Measurements from ENCODE around the gene ERN2.

Gene ERN2

GRCh38 chr16:23710504-23710903 is 2.5 kb downstream of the ERN2 start:
- FAIRE-seq, result no peak

GRCh38 chr16:23710008-23710407 is 3.0 kb downstream of the ERN2 start:
- TF ChIP-seq POLR2A (IDR thresholded peaks at IDR 0.05; ENCODE audit: low read depth, low read length) (no peak), TAF1 (IDR thresholded peaks at IDR 0.05; ENCODE audit: borderline replicate concordance, low read depth, low read length) (no peak), POLR2AphosphoS5 (IDR thresholded peaks at IDR 0.05; ENCODE audit: low read depth, low read length) (no peak)
- no peak for FAIRE-seq
- DNase-seq (ENCODE audit: insufficient read length), result no peak

More at GRCh38 chr16:23710504-23710903, 2.5 kb downstream of the ERN2 start:
- no peak for DNase-seq (ENCODE audit: insufficient read length)
- TF ChIP-seq POLR2AphosphoS5 (IDR thresholded peaks at IDR 0.05; ENCODE audit: low read depth, low read length) (no peak), TAF1 (IDR thresholded peaks at IDR 0.05; ENCODE audit: borderline replicate concordance, low read depth, low read length) (no peak), POLR2A (IDR thresholded peaks at IDR 0.05; ENCODE audit: low read depth, low read length) (no peak)

- DNase-seq (ENCODE audit: insufficient read length) (no peak), FAIRE-seq (no peak)
- TF ChIP-seq TAF1 (IDR thresholded peaks at IDR 0.05; ENCODE audit: borderline replicate concordance, low read depth, low read length) (no peak), POLR2A (IDR thresholded peaks at IDR 0.05; ENCODE audit: low read depth, low read length) (no peak), POLR2AphosphoS5 (IDR thresholded peaks at IDR 0.05; ENCODE audit: low read depth, low read length) (no peak)
Observed at GRCh38 chr16:23709536-23709935, 3.5 kb downstream of the ERN2 start.

- TF ChIP-seq POLR2A (IDR thresholded peaks at IDR 0.05; ENCODE audit: low read depth, low read length) (no peak), POLR2AphosphoS5 (IDR thresholded peaks at IDR 0.05; ENCODE audit: low read depth, low read length) (no peak), TAF1 (IDR thresholded peaks at IDR 0.05; ENCODE audit: borderline replicate concordance, low read depth, low read length) (no peak)
- FAIRE-seq, result no peak
- no peak for DNase-seq (ENCODE audit: insufficient read length)
Observed at GRCh38 chr16:23706439-23706838, 6.6 kb downstream of the ERN2 start.

- DNase-seq (ENCODE audit: insufficient read length) (no peak), FAIRE-seq (no peak)
- TF ChIP-seq POLR2AphosphoS5 (IDR thresholded peaks at IDR 0.05; ENCODE audit: low read depth, low read length) (no peak), TAF1 (IDR thresholded peaks at IDR 0.05; ENCODE audit: borderline replicate concordance, low read depth, low read length) (no peak), POLR2A (IDR thresholded peaks at IDR 0.05; ENCODE audit: low read depth, low read length) (no peak)
Observed at GRCh38 chr16:23705517-23705902, 7.5 kb downstream of the ERN2 start.

- DNase-seq (ENCODE audit: insufficient read length) (no peak), FAIRE-seq (no peak)
- no peak for TF ChIP-seq POLR2AphosphoS5 (IDR thresholded peaks at IDR 0.05; ENCODE audit: low read depth, low read length)
- no peak for TF ChIP-seq TAF1 (IDR thresholded peaks at IDR 0.05; ENCODE audit: borderline replicate concordance, low read depth, low read length)
- TF ChIP-seq POLR2A (IDR thresholded peaks at IDR 0.05; ENCODE audit: low read depth, low read length), result no peak
Observed at GRCh38 chr16:23704772-23705516, 8.1 kb downstream of the ERN2 start.

- FAIRE-seq (no peak), DNase-seq (ENCODE audit: insufficient read length) (no peak)
- no peak for TF ChIP-seq POLR2AphosphoS5 (IDR thresholded peaks at IDR 0.05; ENCODE audit: low read depth, low read length)
- no peak for TF ChIP-seq TAF1 (IDR thresholded peaks at IDR 0.05; ENCODE audit: borderline replicate concordance, low read depth, low read length)
- TF ChIP-seq POLR2A (IDR thresholded peaks at IDR 0.05; ENCODE audit: low read depth, low read length), result no peak
Observed at GRCh38 chr16:23702951-23703350, 10.1 kb downstream of the ERN2 start.

- DNase-seq (ENCODE audit: insufficient read length) (no peak), FAIRE-seq (no peak)
- no peak for TF ChIP-seq POLR2A (IDR thresholded peaks at IDR 0.05; ENCODE audit: low read depth, low read length)
- no peak for TF ChIP-seq TAF1 (IDR thresholded peaks at IDR 0.05; ENCODE audit: borderline replicate concordance, low read depth, low read length)
- TF ChIP-seq POLR2AphosphoS5 (IDR thresholded peaks at IDR 0.05; ENCODE audit: low read depth, low read length), result no peak
Observed at GRCh38 chr16:23701045-23701444, 12.0 kb downstream of the ERN2 start.

GRCh38 chr16:23700509-23700908 is 12.5 kb downstream of the ERN2 start:
- no peak for DNase-seq (ENCODE audit: insufficient read length)
- no peak for FAIRE-seq
- no peak for TF ChIP-seq TAF1 (IDR thresholded peaks at IDR 0.05; ENCODE audit: borderline replicate concordance, low read depth, low read length)
- TF ChIP-seq POLR2AphosphoS5 (IDR thresholded peaks at IDR 0.05; ENCODE audit: low read depth, low read length), result no peak
- no peak for TF ChIP-seq POLR2A (IDR thresholded peaks at IDR 0.05; ENCODE audit: low read depth, low read length)

- no peak for FAIRE-seq
- TF ChIP-seq TAF1 (IDR thresholded peaks at IDR 0.05; ENCODE audit: borderline replicate concordance, low read depth, low read length) (no peak), POLR2A (IDR thresholded peaks at IDR 0.05; ENCODE audit: low read depth, low read length) (no peak), POLR2AphosphoS5 (IDR thresholded peaks at IDR 0.05; ENCODE audit: low read depth, low read length) (no peak)
Observed at GRCh38 chr16:23700093-23700492, 12.9 kb downstream of the ERN2 start.

GRCh38 chr16:23699100-23699499 is 13.9 kb downstream of the ERN2 start:
- no peak for TF ChIP-seq POLR2A (IDR thresholded peaks at IDR 0.05; ENCODE audit: low read depth, low read length)
- TF ChIP-seq POLR2AphosphoS5 (IDR thresholded peaks at IDR 0.05; ENCODE audit: low read depth, low read length), result no peak
- no peak for TF ChIP-seq TAF1 (IDR thresholded peaks at IDR 0.05; ENCODE audit: borderline replicate concordance, low read depth, low read length)
- FAIRE-seq (no peak), DNase-seq (ENCODE audit: insufficient read length) (no peak)

More at GRCh38 chr16:23700093-23700492, 12.9 kb downstream of the ERN2 start:
- no peak for DNase-seq (ENCODE audit: insufficient read length)

GRCh38 chr16:23695756-23696155 is 17.3 kb downstream of the ERN2 start:
- FAIRE-seq (no peak), DNase-seq (ENCODE audit: insufficient read length) (no peak)
- no peak for TF ChIP-seq TAF1 (IDR thresholded peaks at IDR 0.05; ENCODE audit: borderline replicate concordance, low read depth, low read length)
- TF ChIP-seq POLR2AphosphoS5 (IDR thresholded peaks at IDR 0.05; ENCODE audit: low read depth, low read length), result no peak
